NOMO-1 (cell line): ENCODE results near the gene RNF224.
A peak's percentile ranks its signal among the peaks of the same experiment; 100 is the strongest.

Experiments used
- DNase-seq, 2 experiments: peaks; one replicate each; lab custom pipeline; 2025; ENCODE audit not compliant: unreplicated experiment in 2 of 2; lab: John Stamatoyannopoulos, UW

Gene RNF224

GRCh38 chr9:137191691-137192447 is 35.4 kb upstream of the RNF224 start:
- DNase-seq = no peak

GRCh38 chr9:137192448-137192780 is 34.9 kb upstream of the RNF224 start:
- no peak for DNase-seq

- no peak for DNase-seq
These were observed 34.4 kb upstream of the RNF224 start for GRCh38 chr9:137192859-137193258.

GRCh38 chr9:137193771-137194170 is 33.5 kb upstream of the RNF224 start:
- DNase-seq = no peak

GRCh38 chr9:137194388-137194787 is 32.9 kb upstream of the RNF224 start:
- no peak for DNase-seq

- no peak for DNase-seq
These were observed 32.4 kb upstream of the RNF224 start for GRCh38 chr9:137194909-137195308.

- no peak for DNase-seq
These were observed 31.6 kb upstream of the RNF224 start for GRCh38 chr9:137195525-137196220.

- no peak for DNase-seq
These were observed 29.0 kb upstream of the RNF224 start for GRCh38 chr9:137198051-137198901.

GRCh38 chr9:137198902-137199283 is 28.4 kb upstream of the RNF224 start:
- DNase-seq = no peak

GRCh38 chr9:137199411-137200121 is 27.7 kb upstream of the RNF224 start:
- no peak for DNase-seq

GRCh38 chr9:137200311-137201204 is 26.7 kb upstream of the RNF224 start, which contains the start of gene TPRN:
TPRN (minus strand) TSS chr9:137200741; CDS start chr9:137200711, 30 bp downstream.
- DNase-seq = peak; percentile 100

GRCh38 chr9:137201205-137201868 is 26.0 kb upstream of the RNF224 start:
- no peak for DNase-seq

GRCh38 chr9:137202966-137203365 is 24.3 kb upstream of the RNF224 start:
- no peak for DNase-seq

- no peak for DNase-seq
These were observed 22.6 kb upstream of the RNF224 start for GRCh38 chr9:137204731-137205125.

- peak; percentile 89 to 92 for DNase-seq
These were observed 21.9 kb upstream of the RNF224 start, which contains the start of the genes NDOR1 and TMEM203 for GRCh38 chr9:137205126-137206069. NDOR1 (plus strand) TSS chr9:137205700; CDS start chr9:137205778, 78 bp downstream. TMEM203 (minus strand) TSS chr9:137205648; CDS start chr9:137205414, 234 bp downstream.

GRCh38 chr9:137206602-137207001 is 20.7 kb upstream of the RNF224 start:
- no peak for DNase-seq

GRCh38 chr9:137211532-137211931 is 15.8 kb upstream of the RNF224 start:
- no peak for DNase-seq

- no peak for DNase-seq
These were observed 14.8 kb upstream of the RNF224 start for GRCh38 chr9:137212520-137212919.
